HCT116 (cell line): ENCODE results near the gene GIMAP5. TPM values are rescaled to one million over a fixed set of nuclear protein-coding genes. Genes with fewer than 3 reads are reported as not detected.

Experiments
- ATAC-seq: fragments of 200-7000 bp; cut with Tn5 transposase; 2 replicates; pipeline ENCODE4 v1.9.1; 2020; ENCODE audit warnings: mild to moderate bottlenecking, moderate library complexity
- BruUV-seq: library from RNA; stranded (reverse); fragments of 400-500 nt; replicated peaks from 2 replicates; lab custom pipeline; 2021; lab: Mats Ljungman, UMichigan
- CTCF ChIA-PET: fragments of 300-600 bp; sonication (Branson Sonifier 250); formaldehyde crosslinking; loops from one replicate; lab custom pipeline; 2021; ENCODE audit warnings: antibody characterized with exemption; lab: Charles Lee
- POLR2A ChIA-PET: fragments of 300-600, 350-600 bp; sonication (Branson Sonifier 250); formaldehyde crosslinking; loops from one replicate; lab custom pipeline; 2021; ENCODE audit warnings: antibody characterized with exemption; lab: Charles Lee
- RAD21 ChIA-PET, 2 experiments: fragments of 300-600 bp; sonication (Branson Sonifier 250); formaldehyde crosslinking; loops; one replicate each; lab custom pipeline; 2023; ENCODE audit warnings: low total read pairs in 2 of 2; ENCODE audit not compliant: uncharacterized antibody in 2 of 2, unreplicated experiment in 2 of 2, low non-redundant PET in 1 of 2; lab: Charles Lee
- DNase-seq: peaks from one replicate; pipeline ENCODE4 v3.0.0-alpha.2; 2010; ENCODE audit warnings: low read depth, low spot score
- H2AFZ ChIP-seq: fragments of 200-600 bp; shearing (Covaris generic), sonication (generic); 2 replicates; pipeline ENCODE4 v1.6.1; 2017; ENCODE audit warnings: low read depth, mixed run types, mixed read lengths, antibody characterized with exemption, low read length; ENCODE audit not compliant: poor library complexity, severe bottlenecking
- H3K27ac ChIP-seq: 2 replicates; pipeline ENCODE4 v1.5.1; 2012; ENCODE audit warnings: low read depth, low read length
- H3K27me3 ChIP-seq: fragments of 200-600 bp; sonication (generic); 2 replicates; pipeline ENCODE4 v1.6.1; 2016; ENCODE audit warnings: mixed run types, low read length, mixed read lengths; ENCODE audit not compliant: insufficient read depth
- H3K36me3 ChIP-seq, 2 experiments: fragments of 200-500 bp in 1 of 2; fragments of 200-600 bp in 1 of 2; sonication (Bioruptor generic) in 1 of 2; sonication (generic) in 1 of 2; 2 replicates each; pipeline versions ENCODE4 v1.5.1 to v1.6.1; 2014 to 2016; ENCODE audit warnings: low read length in 2 of 2, inconsistent platforms in 1 of 2, mixed read lengths in 1 of 2, mixed run types in 1 of 2; ENCODE audit not compliant: insufficient read depth in 2 of 2, control insufficient read depth in 1 of 2
- H3K4me1 ChIP-seq, 2 experiments: fragments of 200-600 bp in 1 of 2; sonication (generic) in 1 of 2; 2 replicates each; pipeline versions ENCODE4 v1.5.1 to v1.6.1; 2012 to 2017; ENCODE audit warnings: low read length in 2 of 2, inconsistent platforms in 1 of 2, mild to moderate bottlenecking in 1 of 2, mixed read lengths in 1 of 2, mixed run types in 1 of 2, moderate library complexity in 1 of 2; ENCODE audit not compliant: insufficient read depth in 2 of 2, control insufficient read depth in 1 of 2
- H3K4me2 ChIP-seq: fragments of 200-600 bp; sonication (generic); 2 replicates; pipeline ENCODE4 v1.6.1; 2017; ENCODE audit warnings: mixed run types, low read length, mixed read lengths
- H3K4me3 ChIP-seq, 2 experiments: fragments of 200-600 bp in 1 of 2; sonication (generic) in 1 of 2; replicated peaks in 1 of 2; 2 replicates each; pipeline ENCODE4 v1.5.1; 2011 to 2016; ENCODE audit warnings: low read length in 2 of 2, control low read depth in 1 of 2, low read depth in 1 of 2, mild to moderate bottlenecking in 1 of 2, mixed read lengths in 1 of 2, mixed run types in 1 of 2
- H3K79me2 ChIP-seq: fragments of 200-600 bp; sonication (generic); 2 replicates; pipeline ENCODE4 v1.6.1; 2017; ENCODE audit warnings: mild to moderate bottlenecking, mixed run types, low read length, moderate library complexity, mixed read lengths; ENCODE audit not compliant: insufficient read depth
- H3K9ac ChIP-seq: fragments of 200-600 bp; sonication (generic); 2 replicates; pipeline ENCODE4 v1.6.1; 2016; ENCODE audit warnings: low read length, mixed read lengths
- H3K9me2 ChIP-seq: fragments of 200-600 bp; sonication (generic), shearing (Covaris generic); 2 replicates; pipeline ENCODE4 v1.6.1; 2017; ENCODE audit warnings: mixed run types, mild to moderate bottlenecking, moderate library complexity; ENCODE audit not compliant: insufficient read depth
- H3K9me3 ChIP-seq, 2 experiments: fragments of 200-500 bp in 1 of 2; fragments of 200-600 bp in 1 of 2; sonication (Bioruptor generic) in 1 of 2; sonication (generic) in 1 of 2; 2 replicates each; pipeline ENCODE4 v1.6.1; 2014 to 2017; ENCODE audit warnings: low read length in 2 of 2, mixed read lengths in 2 of 2, inconsistent platforms in 1 of 2, low read depth in 1 of 2, mild to moderate bottlenecking in 1 of 2, mixed run types in 1 of 2, moderate library complexity in 1 of 2; ENCODE audit not compliant: control insufficient read depth in 1 of 2, insufficient read depth in 1 of 2
- H4K20me1 ChIP-seq: fragments of 200-600 bp; sonication (generic), shearing (Covaris generic); 2 replicates; pipeline ENCODE4 v1.6.1; 2017; ENCODE audit warnings: mixed run types, mild to moderate bottlenecking, moderate library complexity; ENCODE audit not compliant: insufficient read depth
- ATF3 ChIP-seq: IDR thresholded peaks from 2 replicates; pipeline ENCODE4 v1.6.1; 2012
- CEBPB ChIP-seq: IDR thresholded peaks from 2 replicates; pipeline ENCODE4 v1.6.1; 2012; ENCODE audit warnings: low read depth
- CTCF ChIP-seq, 3 experiments: fragments of 200-600 bp in 1 of 3; sonication (generic) in 1 of 3; IDR thresholded peaks in 2 of 3; conservative IDR thresholded peaks in 1 of 3; 2 replicates each; pipeline ENCODE4 v1.5.1; 2012 to 2017; ENCODE audit warnings: low read depth in 2 of 3, low read length in 2 of 3, antibody characterized with exemption in 1 of 3, borderline replicate concordance in 1 of 3, control low read depth in 1 of 3, mild to moderate bottlenecking in 1 of 3, mixed read lengths in 1 of 3, mixed run types in 1 of 3, moderate library complexity in 1 of 3; ENCODE audit not compliant: insufficient read depth in 1 of 3
- EGR1 ChIP-seq: IDR thresholded peaks from 2 replicates; pipeline ENCODE4 v1.6.1; 2012; ENCODE audit warnings: low read depth
- ELF1 ChIP-seq: IDR thresholded peaks from 2 replicates; pipeline ENCODE4 v1.6.1; 2012; ENCODE audit warnings: low read depth, borderline replicate concordance
- EZH2 ChIP-seq: fragments of 200-600 bp; sonication (generic); IDR thresholded peaks from 2 replicates; pipeline ENCODE4 v1.6.1; 2017; ENCODE audit warnings: antibody characterized with exemption, mixed run types
- EZH2phosphoT487 ChIP-seq: fragments of 200-600 bp; IDR thresholded peaks from 2 replicates; pipeline ENCODE4 v1.6.1; 2018; ENCODE audit warnings: antibody characterized with exemption, borderline replicate concordance
- FOSL1 ChIP-seq: IDR thresholded peaks from 2 replicates; pipeline ENCODE4 v1.6.1; 2012; ENCODE audit warnings: low read depth
- MAX ChIP-seq: IDR thresholded peaks from 2 replicates; pipeline ENCODE4 v1.6.1; 2012
- POLR2A ChIP-seq: IDR thresholded peaks from 2 replicates; pipeline ENCODE4 v1.7.0; 2011; ENCODE audit warnings: borderline replicate concordance; ENCODE audit not compliant: insufficient read depth, insufficient read length; ENCODE audit errors: extremely low read depth
- POLR2AphosphoS5 ChIP-seq: IDR thresholded peaks from 2 replicates; pipeline ENCODE4 v1.6.1; 2011; ENCODE audit warnings: mild to moderate bottlenecking, low read depth, low read length, moderate library complexity
- RAD21 ChIP-seq: IDR thresholded peaks from 2 replicates; pipeline ENCODE4 v1.6.1; 2012; ENCODE audit warnings: low read depth, mild to moderate bottlenecking
- REST ChIP-seq: IDR thresholded peaks from 2 replicates; pipeline ENCODE4 v1.6.1; 2012; ENCODE audit warnings: low read depth
- SIN3A ChIP-seq: IDR thresholded peaks from 2 replicates; pipeline ENCODE4 v1.6.1; 2012; ENCODE audit warnings: low read depth
- SP1 ChIP-seq: IDR thresholded peaks from 2 replicates; pipeline ENCODE4 v1.6.1; 2012; ENCODE audit warnings: low read depth
- YY1 ChIP-seq: IDR thresholded peaks from 2 replicates; pipeline ENCODE4 v1.6.1; 2011; ENCODE audit warnings: low read length, low read depth, moderate library complexity, mild to moderate bottlenecking; ENCODE audit not compliant: insufficient replicate concordance; ENCODE audit errors: extremely low read depth
- ZFX ChIP-seq: fragments of 450-650 bp; IDR thresholded peaks from 2 replicates; pipeline ENCODE4 v1.6.1; 2017
- ZNF274 ChIP-seq: fragments of 200-500 bp; sonication (Bioruptor generic); IDR thresholded peaks from 2 replicates; pipeline ENCODE4 v1.6.1; 2014; ENCODE audit warnings: mild to moderate bottlenecking, low read depth, low read length, inconsistent platforms
- intact Hi-C: fragments of 100-400 bp; cut with micrococcal nuclease; formaldehyde crosslinking; loops from 2 replicates; pipeline ENCODE4 v1.10.0; 2022
- total RNA-seq: library from RNA; stranded (reverse); gene quantifications from one replicate; pipeline ENCODE4 v1.2.1, GENCODE V29; 2021; ENCODE audit not compliant: unreplicated experiment

GIMAP5 gene
- total RNA-seq, 1 experiment from 2014 or later = 0.57 TPM

GRCh38 chr7:150740053-150740452 lies 2.8 kb downstream of the GIMAP5 start:
- H3K36me3 ChIP-seq = no peaks in the 10 kb centered on the region
- H4K20me1 ChIP-seq = no peaks in the 10 kb centered on the region
- DNase-seq (no peak), ATAC-seq (no peak)
- ChIA-PET POLR2A (no interaction called here), CTCF (no interaction called here), RAD21 (no interaction called here)
- peaks cover 69% of the 10 kb centered on the region for H3K27me3 ChIP-seq
- no peak overlapping the region for H3K4me2 ChIP-seq
- no peak overlapping the region for H3K27ac ChIP-seq
- no peaks in the 10 kb centered on the region for H3K9me3 ChIP-seq
- no peak overlapping the region for H3K4me3 ChIP-seq
- H3K4me1 ChIP-seq = peaks cover 0 to 10% of the 10 kb centered on the region in 2 experiments; a peak in 3 of 4 replicates
- H3K79me2 ChIP-seq = no peaks in the 10 kb centered on the region
- H2AFZ ChIP-seq = no peak overlapping the region
- intact Hi-C loops = no loop called here
- TF ChIP-seq MAX (no peak), POLR2A (no peak), ZFX (no peak), ZNF274 (no peak), REST (no peak), RAD21 (no peak), EZH2phosphoT487 (no peak), ELF1 (no peak), SIN3A (no peak), YY1 (no peak), SP1 (no peak), CTCF (IDR thresholded peaks at IDR 0.05 in 2 of 3, conservative IDR thresholded peaks at IDR 0.05 in 1 of 3; ENCODE audit: borderline replicate concordance in 1 of 3, insufficient read depth in 1 of 3, low read depth in 2 of 3, low read length in 2 of 3) (no peak), CEBPB (no peak), EGR1 (no peak), FOSL1 (no peak), ATF3 (no peak), EZH2 (no peak), POLR2AphosphoS5 (no peak)
- H3K9ac ChIP-seq = no peak overlapping the region
- no TSS peak for BruUV-seq
- H3K9me2 ChIP-seq = no peaks in the 10 kb centered on the region
